ENCODE measurements around the gene ZNF470.

The ZNF470 gene

GRCh38 chr19:56567274-56568120 is at the start of gene ZNF470:
Gene ZNF470, plus strand, starts transcription at chr19:56567468. Its CDS starts 2,844 bp downstream, at chr19:56570312.
- DNase-seq: peak; percentile 94

- no peak for DNase-seq
Observed at GRCh38 chr19:56525214-56525860, 41.9 kb upstream of the ZNF470 start.

- DNase-seq: no peak
Observed at GRCh38 chr19:56537442-56537841, 29.8 kb upstream of the ZNF470 start.

GRCh38 chr19:56538254-56538760 is 29.0 kb upstream of the ZNF470 start:
- DNase-seq: peak; percentile 69

GRCh38 chr19:56538761-56539263 is 28.5 kb upstream of the ZNF470 start, which contains the start of gene ZFP28:
Gene ZFP28, plus strand, starts transcription at chr19:56538948. Its CDS starts 71 bp downstream, at chr19:56539019.
- no peak for DNase-seq

GRCh38 chr19:56543776-56544175 is 23.5 kb upstream of the ZNF470 start:
- DNase-seq: no peak

- no peak for DNase-seq
Observed at GRCh38 chr19:56547535-56547934, 19.7 kb upstream of the ZNF470 start.

- no peak for DNase-seq
Observed at GRCh38 chr19:56554272-56554869, 12.9 kb upstream of the ZNF470 start.

GRCh38 chr19:56562766-56563165 is 4.5 kb upstream of the ZNF470 start:
- DNase-seq: no peak

GRCh38 chr19:56566904-56567273 is 379 bp upstream of the ZNF470 start:
- DNase-seq: peak; percentile 46

- DNase-seq: no peak
Observed at GRCh38 chr19:56572589-56572988, 5.3 kb downstream of the ZNF470 start.

GRCh38 chr19:56573914-56574313 is 6.6 kb downstream of the ZNF470 start:
- no peak for DNase-seq

- no peak for DNase-seq
Observed at GRCh38 chr19:56577719-56578602, 10.7 kb downstream of the ZNF470 start.

GRCh38 chr19:56594446-56594782 is 27.1 kb downstream of the ZNF470 start:
- no peak for DNase-seq

GRCh38 chr19:56594783-56595547 is 27.7 kb downstream of the ZNF470 start, which contains the start of gene ZNF71:
Gene ZNF71, plus strand, starts transcription at chr19:56595302. Its CDS starts 6,257 bp downstream, at chr19:56601559.
- peak; percentile 80 for DNase-seq

GRCh38 chr19:56595548-56595899 is 28.3 kb downstream of the ZNF470 start:
- DNase-seq: no peak

GRCh38 chr19:56596676-56597075 is 29.4 kb downstream of the ZNF470 start:
- no peak for DNase-seq

- DNase-seq: no peak
Observed at GRCh38 chr19:56597696-56598095, 30.4 kb downstream of the ZNF470 start.

- DNase-seq: no peak
Observed at GRCh38 chr19:56601375-56601774, 34.1 kb downstream of the ZNF470 start.

- no peak for DNase-seq
Observed at GRCh38 chr19:56603829-56604228, 36.6 kb downstream of the ZNF470 start.

- DNase-seq: no peak
Observed at GRCh38 chr19:56608274-56608964, 41.2 kb downstream of the ZNF470 start.

All from hematopoietic multipotent progenitor cell treated with erythropoietin and hydrocortisone succinate and interleukin-3 and kit ligand, for 8 days (in vitro differentiated cells).